ENCODE measurements around the gene CYFIP1. TPM values are rescaled to one million over a fixed set of nuclear protein-coding genes. Genes with fewer than 3 reads are reported as not detected.
A peak's percentile ranks its signal among the peaks of the same experiment; 100 is the strongest.

Gene CYFIP1
- total and polyA plus RNA-seq, 2 donors from 2014 or later, result 32.3 to 143 TPM

DNA sequence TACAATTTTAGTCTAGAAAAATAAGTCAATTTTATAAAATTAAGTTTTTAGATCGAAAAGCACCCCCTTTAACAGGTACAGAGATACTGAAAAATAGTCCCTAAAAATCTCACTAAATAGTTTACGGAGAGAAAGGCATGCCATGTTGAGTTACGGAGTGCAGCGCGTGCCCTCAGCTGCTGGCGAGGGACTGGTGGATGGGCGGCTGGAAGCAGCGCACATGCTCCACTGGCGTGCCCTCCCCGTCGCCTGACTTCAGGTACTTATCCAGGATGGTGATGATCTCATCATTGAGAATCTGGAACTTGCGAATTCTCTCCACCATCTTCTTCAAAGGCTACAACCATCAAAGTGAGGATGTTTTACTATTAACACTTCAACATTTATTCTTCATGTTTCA is 110.3 kb downstream of the CYFIP1 start:
- TF ChIP-seq, protein P1, sequence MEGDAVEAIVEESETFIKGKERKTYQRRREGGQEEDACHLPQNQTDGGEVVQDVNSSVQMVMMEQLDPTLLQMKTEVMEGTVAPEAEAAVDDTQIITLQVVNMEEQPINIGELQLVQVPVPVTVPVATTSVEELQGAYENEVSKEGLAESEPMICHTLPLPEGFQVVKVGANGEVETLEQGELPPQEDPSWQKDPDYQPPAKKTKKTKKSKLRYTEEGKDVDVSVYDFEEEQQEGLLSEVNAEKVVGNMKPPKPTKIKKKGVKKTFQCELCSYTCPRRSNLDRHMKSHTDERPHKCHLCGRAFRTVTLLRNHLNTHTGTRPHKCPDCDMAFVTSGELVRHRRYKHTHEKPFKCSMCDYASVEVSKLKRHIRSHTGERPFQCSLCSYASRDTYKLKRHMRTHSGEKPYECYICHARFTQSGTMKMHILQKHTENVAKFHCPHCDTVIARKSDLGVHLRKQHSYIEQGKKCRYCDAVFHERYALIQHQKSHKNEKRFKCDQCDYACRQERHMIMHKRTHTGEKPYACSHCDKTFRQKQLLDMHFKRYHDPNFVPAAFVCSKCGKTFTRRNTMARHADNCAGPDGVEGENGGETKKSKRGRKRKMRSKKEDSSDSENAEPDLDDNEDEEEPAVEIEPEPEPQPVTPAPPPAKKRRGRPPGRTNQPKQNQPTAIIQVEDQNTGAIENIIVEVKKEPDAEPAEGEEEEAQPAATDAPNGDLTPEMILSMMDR (IDR thresholded peaks at IDR 0.05; ENCODE audit: borderline replicate concordance, extremely low read depth, insufficient read depth), result no peak
- H3K36me3 ChIP-seq (ENCODE audit: control insufficient read depth in 2 of 3, insufficient read depth in 3 of 3, low read length in 3 of 3), result peaks cover 6 to 74% (median 44%) of the 10 kb centered on the region in 3 donors
- peaks cover 0 to 5% (median 0%) of the 10 kb centered on the region in 3 donors for H3K4me1 ChIP-seq (ENCODE audit: control insufficient read depth in 2 of 3, insufficient read depth in 2 of 3, low read depth in 1 of 3, low read length in 3 of 3)
- intact Hi-C loops (cut with DNase I), result no loop called here
- no peaks in the 10 kb centered on the region for H3K27me3 ChIP-seq (ENCODE audit: control insufficient read depth, insufficient read depth, low read length)
- H3K9ac ChIP-seq (ENCODE audit: low read length in 3 of 3), result no peak overlapping the region
- no peaks in the 10 kb centered on the region for H3K9me3 ChIP-seq (ENCODE audit: control insufficient read depth in 2 of 3, insufficient read depth in 1 of 3, low read length in 3 of 3)
- H3K4me3 ChIP-seq (ENCODE audit: low read length in 3 of 3), result no peak overlapping the region
- FAIRE-seq (no peak), DNase-seq (no peak)
- H3K27ac ChIP-seq (ENCODE audit: low read depth in 2 of 2, low read length in 2 of 2), result no peak overlapping the region

DNA sequence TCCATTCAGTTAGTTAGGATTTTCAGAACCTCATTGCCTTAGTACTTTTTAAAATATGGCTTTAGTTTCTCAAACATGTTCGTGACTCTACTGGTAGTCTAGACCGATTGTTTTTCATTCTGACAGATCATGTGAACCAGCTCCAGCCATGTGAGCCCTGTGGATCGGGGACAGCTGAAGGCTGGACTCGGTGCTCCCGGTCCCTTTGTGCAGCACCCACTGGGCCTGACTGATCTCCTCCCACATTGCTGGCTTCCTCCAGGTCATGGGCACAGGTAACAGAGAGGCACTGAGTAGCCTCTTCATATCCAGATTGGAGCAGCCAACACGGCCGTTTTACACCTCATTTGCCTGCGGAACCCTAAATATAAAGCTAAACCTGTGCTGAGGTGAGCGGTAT is 111.2 kb downstream of the CYFIP1 start:
- intact Hi-C loops (cut with DNase I), result no loop called here
- peaks cover 4 to 67% (median 39%) of the 10 kb centered on the region in 3 donors for H3K36me3 ChIP-seq (ENCODE audit: control insufficient read depth in 2 of 3, insufficient read depth in 3 of 3, low read length in 3 of 3)
- TF ChIP-seq, protein P1 (IDR thresholded peaks at IDR 0.05; ENCODE audit: borderline replicate concordance, extremely low read depth, insufficient read depth), result no peak
- H3K27ac ChIP-seq (ENCODE audit: low read depth in 2 of 2, low read length in 2 of 2), result no peak overlapping the region
- no peak overlapping the region for H3K9ac ChIP-seq (ENCODE audit: low read length in 3 of 3)
- H3K27me3 ChIP-seq (ENCODE audit: control insufficient read depth, insufficient read depth, low read length), result no peaks in the 10 kb centered on the region
- DNase-seq (no peak), FAIRE-seq (no peak)
- H3K4me1 ChIP-seq (ENCODE audit: control insufficient read depth in 2 of 3, insufficient read depth in 2 of 3, low read depth in 1 of 3, low read length in 3 of 3), result peaks cover 0 to 5% (median 0%) of the 10 kb centered on the region in 3 donors
- H3K9me3 ChIP-seq (ENCODE audit: control insufficient read depth in 2 of 3, insufficient read depth in 1 of 3, low read length in 3 of 3), result no peaks in the 10 kb centered on the region
- H3K4me3 ChIP-seq (ENCODE audit: low read length in 3 of 3), result no peak overlapping the region

DNA sequence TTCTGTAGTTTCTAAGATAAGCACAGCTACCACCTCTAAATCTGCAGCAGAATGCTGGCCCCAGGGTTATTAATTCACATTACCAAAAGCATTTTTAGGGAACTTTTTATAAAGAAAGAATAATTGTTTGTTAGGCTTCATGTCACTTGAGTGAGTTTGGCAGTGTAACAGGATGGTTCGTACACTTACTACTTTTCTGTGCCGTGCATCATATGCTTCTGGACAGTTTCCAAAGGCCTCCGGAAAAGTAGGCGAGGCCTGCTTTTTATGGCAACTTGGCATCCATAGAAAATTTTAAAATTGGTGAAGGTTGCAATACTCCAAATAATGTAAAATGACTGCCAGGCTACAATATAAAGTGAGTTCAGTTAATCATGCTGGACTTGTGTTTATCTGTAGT is 111.7 kb downstream of the CYFIP1 start:
- DNase-seq (no peak), FAIRE-seq (no peak)
- TF ChIP-seq, protein P1 (IDR thresholded peaks at IDR 0.05; ENCODE audit: borderline replicate concordance, extremely low read depth, insufficient read depth), result no peak
- peaks cover 0 to 5% (median 0%) of the 10 kb centered on the region in 3 donors for H3K4me1 ChIP-seq (ENCODE audit: control insufficient read depth in 2 of 3, insufficient read depth in 2 of 3, low read depth in 1 of 3, low read length in 3 of 3)
- intact Hi-C loops (cut with DNase I), result no loop called here
- H3K36me3 ChIP-seq (ENCODE audit: control insufficient read depth in 2 of 3, insufficient read depth in 3 of 3, low read length in 3 of 3), result peaks cover 4 to 67% (median 38%) of the 10 kb centered on the region in 3 donors
- H3K9ac ChIP-seq (ENCODE audit: low read length in 3 of 3), result no peak overlapping the region
- no peaks in the 10 kb centered on the region for H3K9me3 ChIP-seq (ENCODE audit: control insufficient read depth in 2 of 3, insufficient read depth in 1 of 3, low read length in 3 of 3)
- no peak overlapping the region for H3K27ac ChIP-seq (ENCODE audit: low read depth in 2 of 2, low read length in 2 of 2)
- H3K27me3 ChIP-seq (ENCODE audit: control insufficient read depth, insufficient read depth, low read length), result no peaks in the 10 kb centered on the region
- no peak overlapping the region for H3K4me3 ChIP-seq (ENCODE audit: low read length in 3 of 3)

DNA sequence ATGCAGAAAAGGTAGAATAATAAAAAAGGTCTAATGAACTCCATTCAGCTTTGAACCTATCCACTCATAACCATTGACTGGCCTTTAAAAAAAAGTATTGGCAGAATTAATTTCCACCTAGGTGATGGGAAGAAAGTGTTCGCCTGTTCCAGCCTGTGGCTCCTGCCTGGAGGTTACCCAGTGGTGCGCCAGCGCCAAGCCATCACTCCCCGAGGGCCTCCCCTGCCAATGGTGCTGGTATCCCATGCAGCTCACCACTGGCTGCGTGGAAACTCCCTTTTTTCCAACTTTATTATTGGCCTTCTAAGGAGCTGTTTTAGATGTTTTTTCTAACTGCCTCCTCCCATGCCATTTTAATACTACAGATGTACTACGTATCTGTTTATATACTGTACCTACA is 112.3 kb downstream of the CYFIP1 start:
- intact Hi-C loops (cut with DNase I), result no loop called here
- FAIRE-seq (no peak), DNase-seq (peak in 1 of 5 donors; percentile 46)
- Histone ChIP-seq H3K27me3 (ENCODE audit: control insufficient read depth, insufficient read depth, low read length) (no peaks in the 10 kb centered on the region), H3K27ac (ENCODE audit: low read depth in 2 of 2, low read length in 2 of 2) (no peak overlapping the region), H3K4me1 (ENCODE audit: control insufficient read depth in 2 of 3, insufficient read depth in 2 of 3, low read depth in 1 of 3, low read length in 3 of 3) (no peaks in the 10 kb centered on the region), H3K9ac (ENCODE audit: low read length in 3 of 3) (no peak overlapping the region), H3K9me3 (ENCODE audit: control insufficient read depth in 2 of 3, insufficient read depth in 1 of 3, low read length in 3 of 3) (no peaks in the 10 kb centered on the region), H3K36me3 (ENCODE audit: control insufficient read depth in 2 of 3, insufficient read depth in 3 of 3, low read length in 3 of 3) (peaks cover 4 to 65% (median 32%) of the 10 kb centered on the region in 3 donors), H3K4me3 (ENCODE audit: low read length in 3 of 3) (no peak overlapping the region)
- TF ChIP-seq, protein P1 (IDR thresholded peaks at IDR 0.05; ENCODE audit: borderline replicate concordance, extremely low read depth, insufficient read depth), result no peak
